B cell (primary cell): ENCODE results near the gene FARP1. TPM values are rescaled to one million over a fixed set of nuclear protein-coding genes. Genes with fewer than 3 reads are reported as not detected.

Experiments used
- ATAC-seq: fragments of 200-7000 bp; cut with Tn5 transposase; one replicate; pipeline ENCODE4 v1.10.0; 2021; ENCODE audit warnings: low read depth, mild to moderate bottlenecking, moderate number of reproducible peaks, moderate library complexity
- CTCF ChIA-PET: fragments of 350-600 bp; sonication (Branson Sonifier 250); formaldehyde crosslinking; loops from one replicate; lab custom pipeline; 2021; ENCODE audit warnings: antibody characterized with exemption, inconsistent platforms; lab: Charles Lee
- POLR2A ChIA-PET: fragments of 350-600 bp; sonication (Branson Sonifier 250); formaldehyde crosslinking; loops from one replicate; lab custom pipeline; 2021; ENCODE audit warnings: antibody characterized with exemption; lab: Charles Lee
- DNase-seq: peaks from one replicate; pipeline ENCODE4 v3.0.0; 2013
- H2AFZ ChIP-seq: 2 replicates; pipeline ENCODE4 v1.6.1; 2012; ENCODE audit warnings: mild to moderate bottlenecking, low read depth, low read length; ENCODE audit not compliant: insufficient read depth, poor library complexity, severe bottlenecking
- H3K27ac ChIP-seq, 2 donors: 1 replicate in 1 of 2; 2 replicates in 1 of 2; pipeline ENCODE4 v1.5.1; 2012 to 2013; ENCODE audit warnings: low read length in 2 of 2, mild to moderate bottlenecking in 2 of 2, moderate library complexity in 1 of 2
- H3K27me3 ChIP-seq, 4 experiments: fragments of 200-600 bp in 1 of 4; sonication (generic) in 1 of 4; replicated peaks in 1 of 4; 1 replicate in 2 of 4; 2 replicates in 2 of 4; pipeline versions ENCODE4 v1.6.1 to v1.7.0; 2013 to 2016; ENCODE audit warnings: low read length in 3 of 4, mild to moderate bottlenecking in 2 of 4, mixed read lengths in 1 of 4, moderate library complexity in 1 of 4; ENCODE audit not compliant: insufficient read depth in 4 of 4, control insufficient read depth in 3 of 4; ENCODE audit errors: control extremely low read depth in 1 of 4
- H3K36me3 ChIP-seq, 2 experiments: replicated peaks in 1 of 2; 1 replicate in 1 of 2; 2 replicates in 1 of 2; pipeline versions ENCODE4 v1.6.1 to v1.7.1; 2013; ENCODE audit warnings: low read length in 1 of 2; ENCODE audit not compliant: insufficient read depth in 2 of 2, control insufficient read depth in 1 of 2; ENCODE audit errors: control extremely low read depth in 1 of 2, extremely low read depth in 1 of 2
- H3K4me1 ChIP-seq, 2 donors: fragments of 200-600 bp in 1 of 2; sonication (generic) in 1 of 2; 1 replicate in 1 of 2; 2 replicates in 1 of 2; pipeline versions ENCODE4 v1.5.1 to v1.6.1; 2013 to 2017; ENCODE audit warnings: low read length in 2 of 2; ENCODE audit not compliant: control insufficient read depth in 2 of 2, insufficient read depth in 2 of 2
- H3K4me2 ChIP-seq: replicated peaks from 2 replicates; pipeline ENCODE3; 2012; ENCODE audit warnings: mild to moderate bottlenecking, low read depth, low read length; ENCODE audit not compliant: poor library complexity, severe bottlenecking
- H3K4me3 ChIP-seq, 5 experiments: fragments of 200-600 bp in 1 of 5; sonication (generic) in 1 of 5; 1 replicate in 3 of 5; 2 replicates in 2 of 5; pipeline versions ENCODE4 v1.5.1 to v1.7.0; 2011 to 2016; ENCODE audit warnings: low read length in 4 of 5, mild to moderate bottlenecking in 4 of 5, low read depth in 2 of 5, control low read depth in 1 of 5, moderate library complexity in 1 of 5; ENCODE audit not compliant: insufficient read depth in 1 of 5; ENCODE audit errors: control extremely low read depth in 1 of 5, extremely low read depth in 1 of 5
- H3K79me2 ChIP-seq: fragments of 200-600 bp; sonication (generic); one replicate; pipeline ENCODE4 v1.6.0; 2016; ENCODE audit warnings: low read length; ENCODE audit not compliant: control insufficient read depth, insufficient read depth
- H3K9ac ChIP-seq: fragments of 200-600 bp; sonication (generic); 2 replicates; pipeline ENCODE4 v1.6.1; 2017; ENCODE audit warnings: mild to moderate bottlenecking, low read length, moderate library complexity
- H3K9me3 ChIP-seq, 3 donors: one replicate each; pipeline versions ENCODE4 v1.6.1 to v1.7.1; 2013; ENCODE audit warnings: low read length in 2 of 3; ENCODE audit not compliant: control insufficient read depth in 2 of 3, insufficient read depth in 1 of 3; ENCODE audit errors: control extremely low read depth in 1 of 3
- H4K20me1 ChIP-seq: 2 replicates; pipeline ENCODE4 v1.6.0; 2012; ENCODE audit warnings: mild to moderate bottlenecking, low read length; ENCODE audit not compliant: insufficient read depth, control insufficient read depth, poor library complexity, severe bottlenecking
- H3K27ac Mint-ChIP-seq: one replicate; pipeline ENCODE4 v1.8.0; 2021; ENCODE audit warnings: mixed read lengths
- H3K27me3 Mint-ChIP-seq: one replicate; pipeline ENCODE4 v1.8.0; 2021; ENCODE audit warnings: mixed read lengths
- H3K4me1 Mint-ChIP-seq: one replicate; pipeline ENCODE4 v1.8.0; 2021; ENCODE audit warnings: mixed read lengths
- H3K4me3 Mint-ChIP-seq: one replicate; pipeline ENCODE4 v1.8.0; 2021; ENCODE audit warnings: mixed read lengths
- H3K9me3 Mint-ChIP-seq: one replicate; pipeline ENCODE4 v1.8.0; 2022; ENCODE audit warnings: mixed read lengths; ENCODE audit not compliant: insufficient read depth
- CTCF ChIP-seq: fragments of 200-600 bp; IDR thresholded peaks from one replicate; pipeline ENCODE4 v1.8.0; 2022; ENCODE audit warnings: antibody characterized with exemption, mild to moderate bottlenecking
- EZH2 ChIP-seq: IDR thresholded peaks from 2 replicates; pipeline ENCODE4 v1.6.1; 2012; ENCODE audit warnings: borderline replicate concordance, low read depth, mild to moderate bottlenecking, moderate library complexity, low read length; ENCODE audit not compliant: insufficient read depth, poor library complexity, severe bottlenecking
- WGBS: methylation state at CpG from one replicate; pipeline ENCODE4 v1.1.5; 2013; ENCODE audit warnings: missing lambda C conversion rate; ENCODE audit not compliant: insufficient coverage; 5-methylcytosine and 5-hydroxymethylcytosine counted together
- intact Hi-C: fragments of 100-400 bp; cut with micrococcal nuclease; formaldehyde crosslinking; loops from one replicate; pipeline ENCODE4 v1.10.0; 2022
- polyA plus RNA-seq: library from polyadenylated mRNA; depleted of rRNA; stranded (reverse); fragments of >200 nt; gene quantifications from 2 replicates; pipeline ENCODE4 v1.2.3, GENCODE V29; 2012
- total RNA-seq, 2 donors: library from RNA; stranded (reverse); fragments of 120-200 nt in 1 of 2; gene quantifications; 1 replicate in 1 of 2; 2 replicates in 1 of 2; pipeline versions ENCODE4 v1.2.3 to v1.2.4, GENCODE V29; 2013 to 2022

Gene FARP1
- total and polyA plus RNA-seq, 2 donors (not counting 1 experiment from before 2014, with no cell fraction given), result 0.15 to 1.5 TPM

GRCh38 chr13:98267080-98267912, 124.4 kb downstream of the FARP1 start:
- H3K4me1 ChIP-seq, result no peaks in the 10 kb centered on the region
- WGBS, result 82% methylated on average over 18 of the region's 18 CpGs
- ATAC-seq (no peak), DNase-seq (no peak)
- Mint-ChIP-seq H3K4me1 (no peaks in the 10 kb centered on the region), H3K4me3 (no peak overlapping the region), H3K27ac (no peak overlapping the region), H3K27me3 (peaks cover 1% of the 10 kb centered on the region), H3K9me3 (no peaks in the 10 kb centered on the region)
- intact Hi-C loops, result no loop called here
- ChIA-PET POLR2A (no interaction called here), CTCF (no interaction called here)
- H3K36me3 ChIP-seq, result no peaks in the 10 kb centered on the region
- no peak overlapping the region for H3K27ac ChIP-seq
- no peak overlapping the region for H2AFZ ChIP-seq
- no peak overlapping the region for H3K4me2 ChIP-seq
- H4K20me1 ChIP-seq, result no peaks in the 10 kb centered on the region
- TF ChIP-seq CTCF (no peak), EZH2 (no peak)
- no peaks in the 10 kb centered on the region for H3K27me3 ChIP-seq
- no peak overlapping the region for H3K4me3 ChIP-seq
- H3K9me3 ChIP-seq, result no peaks in the 10 kb centered on the region
- H3K9ac ChIP-seq, result no peak overlapping the region
- H3K79me2 ChIP-seq, result no peaks in the 10 kb centered on the region

- Histone ChIP-seq H3K9ac (no peak overlapping the region), H3K9me3 (no peaks in the 10 kb centered on the region), H3K79me2 (no peaks in the 10 kb centered on the region), H3K4me3 (no peak overlapping the region), H3K4me1 (no peaks in the 10 kb centered on the region), H3K4me2 (no peak overlapping the region), H3K27me3 (no peaks in the 10 kb centered on the region), H4K20me1 (no peaks in the 10 kb centered on the region), H3K36me3 (no peaks in the 10 kb centered on the region), H2AFZ (no peak overlapping the region), H3K27ac (no peak overlapping the region)
- CTCF ChIA-PET, result no interaction called here
- WGBS, result no CpG with 5 or more reads among the region's 4 CpGs
- ATAC-seq, result no peak
- POLR2A ChIA-PET, result no interaction called here
- TF ChIP-seq CTCF (no peak), EZH2 (no peak)
- no peak overlapping the region for H3K4me3 Mint-ChIP-seq
- intact Hi-C loops, result no loop called here
- H3K9me3 Mint-ChIP-seq, result no peaks in the 10 kb centered on the region
- no peak overlapping the region for H3K27ac Mint-ChIP-seq
- no peaks in the 10 kb centered on the region for H3K4me1 Mint-ChIP-seq
- H3K27me3 Mint-ChIP-seq, result peaks cover 6% of the 10 kb centered on the region
- no peak for DNase-seq
Observed at GRCh38 chr13:98269386-98269785, 126.5 kb downstream of the FARP1 start.
